Hepatocyte (in vitro differentiated cells): ENCODE data around the gene SNX24. TPM values are rescaled to one million over a fixed set of nuclear protein-coding genes. Genes with fewer than 3 reads are reported as not detected.

Experiments used
- DNase-seq: peaks from one replicate; pipeline ENCODE4 v3.0.0-alpha.2; 2016; ENCODE audit warnings: low spot score
- H2AFZ ChIP-seq: fragments of 200-600 bp; sonication (generic); 2 replicates; pipeline ENCODE4 v1.6.0; 2016; ENCODE audit warnings: antibody characterized with exemption, mild to moderate bottlenecking
- H3K27ac ChIP-seq: fragments of 200-600 bp; sonication (generic); 2 replicates; pipeline ENCODE4 v1.5.1; 2016; ENCODE audit warnings: mild to moderate bottlenecking
- H3K27me3 ChIP-seq: fragments of 200-600 bp; sonication (generic); 2 replicates; pipeline ENCODE4 v1.6.1; 2016
- H3K36me3 ChIP-seq: fragments of 200-600 bp; sonication (generic); replicated peaks from 2 replicates; pipeline ENCODE4 v1.5.1; 2016; ENCODE audit warnings: low read depth; ENCODE audit not compliant: insufficient read depth
- H3K4me1 ChIP-seq: fragments of 200-600 bp; sonication (generic); 2 replicates; pipeline ENCODE4 v1.5.1; 2016; ENCODE audit warnings: mild to moderate bottlenecking, moderate library complexity; ENCODE audit not compliant: insufficient read depth
- H3K4me2 ChIP-seq: fragments of 200-600 bp; sonication (generic); 2 replicates; pipeline ENCODE4 v1.6.0; 2016
- H3K4me3 ChIP-seq: fragments of 200-600 bp; sonication (generic); 2 replicates; pipeline ENCODE4 v1.5.1; 2016; ENCODE audit warnings: mild to moderate bottlenecking
- H3K79me2 ChIP-seq: fragments of 200-600 bp; sonication (generic); 2 replicates; pipeline ENCODE4 v1.6.0; 2017; ENCODE audit warnings: mild to moderate bottlenecking
- H3K9me2 ChIP-seq: fragments of 200-600 bp; sonication (generic); replicated peaks from 2 replicates; pipeline ENCODE4 v1.6.0; 2017; ENCODE audit warnings: mild to moderate bottlenecking; ENCODE audit not compliant: insufficient read depth
- H3K9me3 ChIP-seq: fragments of 200-600 bp; sonication (generic); 2 replicates; pipeline ENCODE4 v1.5.1; 2016; ENCODE audit warnings: low read depth, mild to moderate bottlenecking
- H4K20me1 ChIP-seq: fragments of 200-600 bp; sonication (generic); 2 replicates; pipeline ENCODE4 v1.6.0; 2016; ENCODE audit warnings: mild to moderate bottlenecking; ENCODE audit not compliant: insufficient read depth, poor library complexity, severe bottlenecking
- EZH2 ChIP-seq: fragments of 200-600 bp; sonication (generic); IDR thresholded peaks from 2 replicates; pipeline ENCODE4 v1.6.1; 2016; ENCODE audit warnings: antibody characterized with exemption, mild to moderate bottlenecking, borderline replicate concordance
- EZH2phosphoT487 ChIP-seq: fragments of 200-600 bp; sonication (generic); IDR thresholded peaks from one replicate; pipeline ENCODE4 v1.6.1; 2018; ENCODE audit warnings: antibody characterized with exemption, mild to moderate bottlenecking, low read depth, moderate library complexity; ENCODE audit not compliant: unreplicated experiment, severe bottlenecking
- WGBS: methylation state at CpG from one replicate; pipeline ENCODE4 v1.1.6; 2016; ENCODE audit warnings: low lambda C conversion rate; ENCODE audit errors: missing lambda C conversion rate; 5-methylcytosine and 5-hydroxymethylcytosine counted together
- polyA plus RNA-seq: library from polyadenylated mRNA; unstranded; fragments of >200 nt; fragmentation: Nextera tagmentation; extraction: Ambion mirVana; gene quantifications from 2 replicates; pipeline ENCODE4 v1.2.1, GENCODE V29; 2016
- total RNA-seq: library from RNA; depleted of rRNA; stranded (reverse); fragments of >200 nt; gene quantifications from 2 replicates; pipeline ENCODE4 v1.2.3, GENCODE V29; 2014
- TF ChIP-seq, protein P1 (sequence below): fragments of 200-600 bp; sonication (generic); IDR thresholded peaks from 2 replicates; pipeline ENCODE4 v1.5.1; 2016; ENCODE audit warnings: antibody characterized with exemption, mild to moderate bottlenecking; ENCODE audit not compliant: poor library complexity

The SNX24 gene
- total and polyA plus RNA-seq, 2 experiments from 2014 or later = 28.8 to 38.2 TPM

- H3K27ac ChIP-seq = no peak overlapping the region
Measured at GRCh38 chr5:123014689-123015088, 169.3 kb downstream of the SNX24 start.

GRCh38 chr5:123028222-123028621, 182.8 kb downstream of the SNX24 start:
- WGBS = 91% methylated on average over 9 of the region's 9 CpGs
- Histone ChIP-seq H3K4me2 (no peak overlapping the region), H3K27ac (no peak overlapping the region), H3K27me3 (no peaks in the 10 kb centered on the region), H3K9me2 (no peaks in the 10 kb centered on the region), H3K4me3 (no peak overlapping the region), H2AFZ (no peak overlapping the region), H3K4me1 (no peaks in the 10 kb centered on the region), H3K9me3 (no peaks in the 10 kb centered on the region), H3K79me2 (peaks cover 4% of the 10 kb centered on the region), H4K20me1 (no peaks in the 10 kb centered on the region), H3K36me3 (peaks cover 2% of the 10 kb centered on the region)
- TF ChIP-seq EZH2 (no peak), EZH2phosphoT487 (no peak)
- TF ChIP-seq, protein P1, sequence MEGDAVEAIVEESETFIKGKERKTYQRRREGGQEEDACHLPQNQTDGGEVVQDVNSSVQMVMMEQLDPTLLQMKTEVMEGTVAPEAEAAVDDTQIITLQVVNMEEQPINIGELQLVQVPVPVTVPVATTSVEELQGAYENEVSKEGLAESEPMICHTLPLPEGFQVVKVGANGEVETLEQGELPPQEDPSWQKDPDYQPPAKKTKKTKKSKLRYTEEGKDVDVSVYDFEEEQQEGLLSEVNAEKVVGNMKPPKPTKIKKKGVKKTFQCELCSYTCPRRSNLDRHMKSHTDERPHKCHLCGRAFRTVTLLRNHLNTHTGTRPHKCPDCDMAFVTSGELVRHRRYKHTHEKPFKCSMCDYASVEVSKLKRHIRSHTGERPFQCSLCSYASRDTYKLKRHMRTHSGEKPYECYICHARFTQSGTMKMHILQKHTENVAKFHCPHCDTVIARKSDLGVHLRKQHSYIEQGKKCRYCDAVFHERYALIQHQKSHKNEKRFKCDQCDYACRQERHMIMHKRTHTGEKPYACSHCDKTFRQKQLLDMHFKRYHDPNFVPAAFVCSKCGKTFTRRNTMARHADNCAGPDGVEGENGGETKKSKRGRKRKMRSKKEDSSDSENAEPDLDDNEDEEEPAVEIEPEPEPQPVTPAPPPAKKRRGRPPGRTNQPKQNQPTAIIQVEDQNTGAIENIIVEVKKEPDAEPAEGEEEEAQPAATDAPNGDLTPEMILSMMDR = no peak
- no peak for DNase-seq

More at GRCh38 chr5:123014689-123015088, 169.3 kb downstream of the SNX24 start:
- H3K4me1 ChIP-seq = no peaks in the 10 kb centered on the region
- H3K36me3 ChIP-seq = peaks cover 3% of the 10 kb centered on the region
- H3K4me2 ChIP-seq = no peak overlapping the region
- H3K9me3 ChIP-seq = no peaks in the 10 kb centered on the region
- no peak overlapping the region for H3K4me3 ChIP-seq
- DNase-seq = no peak
- no peaks in the 10 kb centered on the region for H4K20me1 ChIP-seq
- H3K79me2 ChIP-seq = no peaks in the 10 kb centered on the region
- no peaks in the 10 kb centered on the region for H3K27me3 ChIP-seq
- no peaks in the 10 kb centered on the region for H3K9me2 ChIP-seq
- WGBS = 100% methylated on average over 1 of the region's 1 CpG
- TF ChIP-seq EZH2phosphoT487 = no peak
- TF ChIP-seq EZH2 = no peak
- TF ChIP-seq, protein P1 = no peak
- no peak overlapping the region for H2AFZ ChIP-seq

GRCh38 chr5:123033157-123033671, 187.8 kb downstream of the SNX24 start:
- peaks cover 2% of the 10 kb centered on the region for H3K36me3 ChIP-seq
- H3K79me2 ChIP-seq = peaks cover 30% of the 10 kb centered on the region
- H3K9me3 ChIP-seq = no peaks in the 10 kb centered on the region
- no peaks in the 10 kb centered on the region for H3K9me2 ChIP-seq
- no peaks in the 10 kb centered on the region for H3K27me3 ChIP-seq
- 92% methylated on average over 6 of the region's 6 CpGs for WGBS
- no peak overlapping the region for H3K4me2 ChIP-seq
- no peak overlapping the region for H3K27ac ChIP-seq
- no peak overlapping the region for H3K4me3 ChIP-seq
- no peaks in the 10 kb centered on the region for H4K20me1 ChIP-seq
- TF ChIP-seq EZH2 (no peak), EZH2phosphoT487 (no peak)
- TF ChIP-seq, protein P1 = no peak
- H2AFZ ChIP-seq = no peak overlapping the region
- DNase-seq = no peak
- H3K4me1 ChIP-seq = peaks cover 7% of the 10 kb centered on the region
